GM12878 (cell line): ENCODE results near the gene SVIL. TPM values are rescaled to one million over a fixed set of nuclear protein-coding genes. Genes with fewer than 3 reads are reported as not detected.

Source experiments
- FOXM1 ChIP-seq: IDR thresholded peaks from 2 replicates; pipeline ENCODE4 v1.6.1; 2012; ENCODE audit warnings: low read depth, mild to moderate bottlenecking, inconsistent platforms, low read length, moderate library complexity
- ZNF384 ChIP-seq: IDR thresholded peaks from 2 replicates; pipeline ENCODE4 v1.6.1; 2012; ENCODE audit warnings: low read depth, mild to moderate bottlenecking, low read length, improper control_type of control experiment, borderline replicate concordance
- ZZZ3 ChIP-seq: IDR thresholded peaks from 2 replicates; pipeline ENCODE4 v1.6.1; 2011; ENCODE audit warnings: low read depth; ENCODE audit not compliant: control insufficient read depth, insufficient read length
- polyA plus RNA-seq, 11 experiments: library from polyadenylated mRNA; depleted of rRNA in 4 of 11; unstranded in 6 of 11; stranded (reverse) in 5 of 11; fragments of >200 nt; fragmentation: Nextera tagmentation in 4 of 11; fragmentation: Illumina TruSeq in 1 of 11; extraction: Ambion mirVana in 4 of 11; extraction: Trizol in 1 of 11; gene quantifications; 1 replicate in 1 of 11; 2 replicates in 10 of 11; pipeline versions ENCODE4 v1.2.1 to v1.2.3, GENCODE V29; 2011 to 2016; ENCODE audit warnings: inconsistent platforms in 2 of 11, missing spikeins in 2 of 11, low read depth in 1 of 11
- total RNA-seq, 4 experiments: library from RNA; depleted of rRNA in 3 of 4; stranded (reverse); fragments of >200 nt in 3 of 4; fragmentation: Illumina TruSeq in 1 of 4; extraction: Trizol in 1 of 4; gene quantifications; 2 replicates each; pipeline versions ENCODE4 v1.2.1 to v1.2.3, GENCODE V29; 2013 to 2021
- TF ChIP-seq, protein P1 (sequence below): fragments of 450-650 bp; IDR thresholded peaks from 2 replicates; pipeline ENCODE4 v1.6.1; 2017; ENCODE audit warnings: mild to moderate bottlenecking, moderate library complexity
- TF ChIP-seq, protein P2 (sequence below): fragments of 450-650 bp; conservative IDR thresholded peaks from 2 replicates; pipeline ENCODE4 v1.6.1; 2017; ENCODE audit warnings: mild to moderate bottlenecking, moderate library complexity
- TF ChIP-seq, protein P3 (sequence below): fragments of 150-350 bp; IDR thresholded peaks from 2 replicates; pipeline ENCODE4 v1.6.1; 2016; ENCODE audit warnings: low read depth, low read length

The SVIL gene
- total and polyA plus RNA-seq, 10 of the 15 experiments (the other 5 are each of a cell fraction or from before 2014, with no cell fraction given), result 0.22 to 1.9 (median 0.87) TPM

DNA sequence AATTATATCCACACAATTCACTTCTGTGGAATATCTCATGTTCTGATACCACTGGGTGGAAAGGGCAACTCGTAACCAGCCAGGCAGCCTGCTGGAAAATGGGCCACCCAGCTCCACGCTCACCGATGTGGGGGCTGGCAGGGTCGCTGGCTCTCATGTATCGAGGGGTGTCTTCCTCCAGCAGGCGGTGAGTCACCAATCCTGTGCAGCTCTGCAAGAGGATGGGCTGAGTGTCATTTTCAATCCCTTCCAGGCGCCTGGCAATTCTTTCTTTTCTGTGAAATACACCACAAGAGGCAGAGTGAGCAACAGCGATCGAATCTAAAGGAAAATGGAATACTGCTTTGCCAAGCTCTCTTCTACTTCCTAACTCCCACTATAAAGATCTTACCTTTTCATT is 80.1 kb downstream of the SVIL start (continued):
- TF ChIP-seq, protein P1, sequence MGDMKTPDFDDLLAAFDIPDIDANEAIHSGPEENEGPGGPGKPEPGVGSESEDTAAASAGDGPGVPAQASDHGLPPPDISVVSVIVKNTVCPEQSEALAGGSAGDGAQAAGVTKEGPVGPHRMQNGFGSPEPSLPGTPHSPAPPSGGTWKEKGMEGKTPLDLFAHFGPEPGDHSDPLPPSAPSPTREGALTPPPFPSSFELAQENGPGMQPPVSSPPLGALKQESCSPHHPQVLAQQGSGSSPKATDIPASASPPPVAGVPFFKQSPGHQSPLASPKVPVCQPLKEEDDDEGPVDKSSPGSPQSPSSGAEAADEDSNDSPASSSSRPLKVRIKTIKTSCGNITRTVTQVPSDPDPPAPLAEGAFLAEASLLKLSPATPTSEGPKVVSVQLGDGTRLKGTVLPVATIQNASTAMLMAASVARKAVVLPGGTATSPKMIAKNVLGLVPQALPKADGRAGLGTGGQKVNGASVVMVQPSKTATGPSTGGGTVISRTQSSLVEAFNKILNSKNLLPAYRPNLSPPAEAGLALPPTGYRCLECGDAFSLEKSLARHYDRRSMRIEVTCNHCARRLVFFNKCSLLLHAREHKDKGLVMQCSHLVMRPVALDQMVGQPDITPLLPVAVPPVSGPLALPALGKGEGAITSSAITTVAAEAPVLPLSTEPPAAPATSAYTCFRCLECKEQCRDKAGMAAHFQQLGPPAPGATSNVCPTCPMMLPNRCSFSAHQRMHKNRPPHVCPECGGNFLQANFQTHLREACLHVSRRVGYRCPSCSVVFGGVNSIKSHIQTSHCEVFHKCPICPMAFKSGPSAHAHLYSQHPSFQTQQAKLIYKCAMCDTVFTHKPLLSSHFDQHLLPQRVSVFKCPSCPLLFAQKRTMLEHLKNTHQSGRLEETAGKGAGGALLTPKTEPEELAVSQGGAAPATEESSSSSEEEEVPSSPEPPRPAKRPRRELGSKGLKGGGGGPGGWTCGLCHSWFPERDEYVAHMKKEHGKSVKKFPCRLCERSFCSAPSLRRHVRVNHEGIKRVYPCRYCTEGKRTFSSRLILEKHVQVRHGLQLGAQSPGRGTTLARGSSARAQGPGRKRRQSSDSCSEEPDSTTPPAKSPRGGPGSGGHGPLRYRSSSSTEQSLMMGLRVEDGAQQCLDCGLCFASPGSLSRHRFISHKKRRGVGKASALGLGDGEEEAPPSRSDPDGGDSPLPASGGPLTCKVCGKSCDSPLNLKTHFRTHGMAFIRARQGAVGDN, result no peak
- no peak for TF ChIP-seq FOXM1
- TF ChIP-seq ZNF384, result no peak
- TF ChIP-seq ZZZ3, result no peak
- TF ChIP-seq, protein P2, sequence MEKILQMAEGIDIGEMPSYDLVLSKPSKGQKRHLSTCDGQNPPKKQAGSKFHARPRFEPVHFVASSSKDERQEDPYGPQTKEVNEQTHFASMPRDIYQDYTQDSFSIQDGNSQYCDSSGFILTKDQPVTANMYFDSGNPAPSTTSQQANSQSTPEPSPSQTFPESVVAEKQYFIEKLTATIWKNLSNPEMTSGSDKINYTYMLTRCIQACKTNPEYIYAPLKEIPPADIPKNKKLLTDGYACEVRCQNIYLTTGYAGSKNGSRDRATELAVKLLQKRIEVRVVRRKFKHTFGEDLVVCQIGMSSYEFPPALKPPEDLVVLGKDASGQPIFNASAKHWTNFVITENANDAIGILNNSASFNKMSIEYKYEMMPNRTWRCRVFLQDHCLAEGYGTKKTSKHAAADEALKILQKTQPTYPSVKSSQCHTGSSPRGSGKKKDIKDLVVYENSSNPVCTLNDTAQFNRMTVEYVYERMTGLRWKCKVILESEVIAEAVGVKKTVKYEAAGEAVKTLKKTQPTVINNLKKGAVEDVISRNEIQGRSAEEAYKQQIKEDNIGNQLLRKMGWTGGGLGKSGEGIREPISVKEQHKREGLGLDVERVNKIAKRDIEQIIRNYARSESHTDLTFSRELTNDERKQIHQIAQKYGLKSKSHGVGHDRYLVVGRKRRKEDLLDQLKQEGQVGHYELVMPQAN, result no peak
- TF ChIP-seq, protein P3, sequence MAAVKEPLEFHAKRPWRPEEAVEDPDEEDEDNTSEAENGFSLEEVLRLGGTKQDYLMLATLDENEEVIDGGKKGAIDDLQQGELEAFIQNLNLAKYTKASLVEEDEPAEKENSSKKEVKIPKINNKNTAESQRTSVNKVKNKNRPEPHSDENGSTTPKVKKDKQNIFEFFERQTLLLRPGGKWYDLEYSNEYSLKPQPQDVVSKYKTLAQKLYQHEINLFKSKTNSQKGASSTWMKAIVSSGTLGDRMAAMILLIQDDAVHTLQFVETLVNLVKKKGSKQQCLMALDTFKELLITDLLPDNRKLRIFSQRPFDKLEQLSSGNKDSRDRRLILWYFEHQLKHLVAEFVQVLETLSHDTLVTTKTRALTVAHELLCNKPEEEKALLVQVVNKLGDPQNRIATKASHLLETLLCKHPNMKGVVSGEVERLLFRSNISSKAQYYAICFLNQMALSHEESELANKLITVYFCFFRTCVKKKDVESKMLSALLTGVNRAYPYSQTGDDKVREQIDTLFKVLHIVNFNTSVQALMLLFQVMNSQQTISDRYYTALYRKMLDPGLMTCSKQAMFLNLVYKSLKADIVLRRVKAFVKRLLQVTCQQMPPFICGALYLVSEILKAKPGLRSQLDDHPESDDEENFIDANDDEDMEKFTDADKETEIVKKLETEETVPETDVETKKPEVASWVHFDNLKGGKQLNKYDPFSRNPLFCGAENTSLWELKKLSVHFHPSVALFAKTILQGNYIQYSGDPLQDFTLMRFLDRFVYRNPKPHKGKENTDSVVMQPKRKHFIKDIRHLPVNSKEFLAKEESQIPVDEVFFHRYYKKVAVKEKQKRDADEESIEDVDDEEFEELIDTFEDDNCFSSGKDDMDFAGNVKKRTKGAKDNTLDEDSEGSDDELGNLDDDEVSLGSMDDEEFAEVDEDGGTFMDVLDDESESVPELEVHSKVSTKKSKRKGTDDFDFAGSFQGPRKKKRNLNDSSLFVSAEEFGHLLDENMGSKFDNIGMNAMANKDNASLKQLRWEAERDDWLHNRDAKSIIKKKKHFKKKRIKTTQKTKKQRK, result no peak
